IMR-90 (cell line): ENCODE results near the gene SPOCK3. TPM values are rescaled to one million over a fixed set of nuclear protein-coding genes. Genes with fewer than 3 reads are reported as not detected.

ENCODE experiments used
- ATAC-seq: fragments of 200-7000 bp; cut with Tn5 transposase; 2 replicates; pipeline ENCODE4 v1.9.1; 2020; ENCODE audit warnings: low read depth, mild to moderate bottlenecking, moderate library complexity
- BruUV-seq: library from RNA; stranded (reverse); fragments of 400-500 nt; replicated peaks from 2 replicates; lab custom pipeline; 2021; lab: Mats Ljungman, UMichigan
- CTCF ChIA-PET: fragments of 300-600 bp; formaldehyde crosslinking; extraction: SDS; loops from one replicate; lab custom pipeline; 2021; ENCODE audit warnings: antibody characterized with exemption; lab: Yijun Ruan, JAX
- POLR2A ChIA-PET: fragments of 300-600 bp; sonication (Branson Sonifier 250); formaldehyde crosslinking; loops from one replicate; lab custom pipeline; 2022; ENCODE audit warnings: antibody characterized with exemption; ENCODE audit not compliant: unreplicated experiment; lab: Charles Lee
- DNase-seq: peaks from one replicate; pipeline ENCODE4 v3.0.0; 2013
- H2AFZ ChIP-seq: replicated peaks from 2 replicates; pipeline ENCODE3; 2013; ENCODE audit warnings: low read length, mild to moderate bottlenecking; ENCODE audit not compliant: poor library complexity
- H2AK5ac ChIP-seq: 2 replicates; pipeline ENCODE4 v1.6.1; 2013; ENCODE audit warnings: low read depth, low read length, inconsistent platforms
- H2AK9ac ChIP-seq: replicated peaks from 2 replicates; pipeline ENCODE3; 2013; ENCODE audit warnings: mild to moderate bottlenecking, low read depth, low read length, moderate library complexity; ENCODE audit not compliant: poor library complexity
- H2BK120ac ChIP-seq: 2 replicates; pipeline ENCODE4 v1.6.1; 2013; ENCODE audit warnings: low read depth, low read length, inconsistent platforms
- H2BK15ac ChIP-seq: 3 replicates; pipeline ENCODE4 v1.6.1; 2013; ENCODE audit warnings: low read depth, low read length, inconsistent platforms
- H2BK20ac ChIP-seq: 2 replicates; pipeline ENCODE4 v1.6.1; 2013; ENCODE audit warnings: low read depth, mild to moderate bottlenecking, inconsistent platforms, low read length, moderate library complexity
- H2BK5ac ChIP-seq: 2 replicates; pipeline ENCODE4 v1.6.1; 2013; ENCODE audit warnings: mild to moderate bottlenecking, low read depth, low read length, inconsistent platforms; ENCODE audit not compliant: poor library complexity, severe bottlenecking
- H3K14ac ChIP-seq: replicated peaks from 2 replicates; pipeline ENCODE4 v1.6.1; 2013; ENCODE audit warnings: low read depth, low read length, inconsistent platforms
- H3K18ac ChIP-seq: 2 replicates; pipeline ENCODE4 v1.6.1; 2013; ENCODE audit warnings: low read depth, low read length, control low read depth
- H3K23ac ChIP-seq: 2 replicates; pipeline ENCODE4 v1.6.1; 2013; ENCODE audit warnings: low read depth, low read length, inconsistent platforms
- H3K27ac ChIP-seq: 2 replicates; pipeline ENCODE4 v1.5.1; 2013; ENCODE audit warnings: mild to moderate bottlenecking, control low read depth, low read length; ENCODE audit not compliant: insufficient read depth
- H3K27me3 ChIP-seq: 2 replicates; pipeline ENCODE4 v1.6.1; 2013; ENCODE audit warnings: low read length; ENCODE audit not compliant: control insufficient read depth, insufficient read depth
- H3K36me3 ChIP-seq: 2 replicates; pipeline ENCODE4 v1.6.1; 2013; ENCODE audit warnings: low read length, mixed read lengths; ENCODE audit not compliant: control insufficient read depth, insufficient read depth
- H3K4ac ChIP-seq: 2 replicates; pipeline ENCODE4 v1.6.1; 2013; ENCODE audit warnings: low read depth, low read length, inconsistent platforms
- H3K4me1 ChIP-seq: 2 replicates; pipeline ENCODE4 v1.6.1; 2013; ENCODE audit warnings: low read length, mixed read lengths; ENCODE audit not compliant: control insufficient read depth, insufficient read depth
- H3K4me2 ChIP-seq: 2 replicates; pipeline ENCODE4 v1.6.1; 2013; ENCODE audit warnings: low read depth, mild to moderate bottlenecking, control low read depth, low read length, moderate library complexity
- H3K4me3 ChIP-seq: 2 replicates; pipeline ENCODE4 v1.5.1; 2013; ENCODE audit warnings: low read depth, mild to moderate bottlenecking, control low read depth, low read length, moderate library complexity; ENCODE audit not compliant: insufficient read depth
- H3K56ac ChIP-seq: 2 replicates; pipeline ENCODE4 v1.6.1; 2013; ENCODE audit warnings: low read length, inconsistent platforms; ENCODE audit not compliant: insufficient read depth; ENCODE audit errors: extremely low read depth
- H3K79me1 ChIP-seq, 2 experiments: 2 replicates each; pipeline ENCODE4 v1.6.1; 2013; ENCODE audit warnings: low read length in 2 of 2, inconsistent platforms in 1 of 2, low read depth in 1 of 2
- H3K9ac ChIP-seq: 2 replicates; pipeline ENCODE4 v1.6.1; 2013; ENCODE audit warnings: low read depth, low read length, control low read depth
- H3K9me1 ChIP-seq: 2 replicates; pipeline ENCODE4 v1.6.1; 2013; ENCODE audit warnings: low read length, inconsistent platforms; ENCODE audit not compliant: insufficient read depth
- H3K9me3 ChIP-seq: 2 replicates; pipeline ENCODE4 v1.6.1; 2013; ENCODE audit warnings: low read length; ENCODE audit not compliant: control insufficient read depth, insufficient read depth
- H4K20me1 ChIP-seq: 2 replicates; pipeline ENCODE4 v1.6.1; 2013; ENCODE audit warnings: low read length, inconsistent platforms; ENCODE audit not compliant: insufficient read depth
- H4K5ac ChIP-seq: 2 replicates; pipeline ENCODE4 v1.6.1; 2013; ENCODE audit warnings: mild to moderate bottlenecking, low read depth, low read length, control low read depth
- H4K8ac ChIP-seq, 2 experiments: 2 replicates each; pipeline ENCODE4 v1.6.1; 2013; ENCODE audit warnings: low read depth in 2 of 2, low read length in 2 of 2, control low read depth in 1 of 2, inconsistent platforms in 1 of 2
- H4K91ac ChIP-seq: 2 replicates; pipeline ENCODE4 v1.6.1; 2013; ENCODE audit warnings: low read depth, low read length, inconsistent platforms; ENCODE audit not compliant: insufficient read depth
- CEBPB ChIP-seq: IDR thresholded peaks from 2 replicates; pipeline ENCODE4 v1.6.1; 2012; ENCODE audit warnings: low read depth, low read length, improper control_type of control experiment
- CTCF ChIP-seq: conservative IDR thresholded peaks from 2 replicates; pipeline ENCODE4 v1.5.1; 2012; ENCODE audit warnings: mild to moderate bottlenecking, low read depth, low read length, improper control_type of control experiment
- FOS ChIP-seq: fragments of 150-350 bp; IDR thresholded peaks from 2 replicates; pipeline ENCODE4 v1.6.1; 2016; ENCODE audit warnings: low read depth, low read length
- MAFK ChIP-seq: IDR thresholded peaks from 2 replicates; pipeline ENCODE4 v1.6.1; 2012; ENCODE audit warnings: low read depth, low read length, improper control_type of control experiment
- MAZ ChIP-seq: IDR thresholded peaks from 2 replicates; pipeline ENCODE4 v1.6.1; 2012; ENCODE audit warnings: low read depth, mild to moderate bottlenecking, low read length, improper control_type of control experiment, moderate library complexity, borderline replicate concordance
- MXI1 ChIP-seq: IDR thresholded peaks from 2 replicates; pipeline ENCODE4 v1.6.1; 2012; ENCODE audit warnings: low read depth, mild to moderate bottlenecking, low read length, moderate library complexity, borderline replicate concordance
- RAD21 ChIP-seq: IDR thresholded peaks from 2 replicates; pipeline ENCODE4 v1.6.1; 2012; ENCODE audit warnings: low read length, improper control_type of control experiment
- RCOR1 ChIP-seq: IDR thresholded peaks from 2 replicates; pipeline ENCODE4 v1.6.1; 2012; ENCODE audit warnings: mild to moderate bottlenecking, low read length, improper control_type of control experiment; ENCODE audit not compliant: insufficient replicate concordance
- SMC3 ChIP-seq: fragments of 150-350 bp; IDR thresholded peaks from 2 replicates; pipeline ENCODE4 v1.6.1; 2016; ENCODE audit warnings: low read depth, mild to moderate bottlenecking, antibody characterized with exemption, low read length, moderate library complexity
- USF2 ChIP-seq: fragments of 150-350 bp; IDR thresholded peaks from 2 replicates; pipeline ENCODE4 v1.6.1; 2017; ENCODE audit warnings: mild to moderate bottlenecking, antibody characterized with exemption, low read length, low read depth
- dilution Hi-C: fragments of 300-500 bp; cut with HindIII; formaldehyde crosslinking; loops from one replicate; pipeline ENCODE4 v1.14.3; 2018; ENCODE audit warnings: low sequenced_read_pairs; ENCODE audit not compliant: unreplicated experiment
- in situ Hi-C: fragments of 300-500 bp; cut with MboI; formaldehyde crosslinking; loops from 3 replicates; pipeline ENCODE4 v1.14.3; 2019; ENCODE audit warnings: low sequenced_read_pairs, inconsistent platforms, mixed read lengths
- intact Hi-C: fragments of 100-400 bp; cut with micrococcal nuclease; formaldehyde crosslinking; loops from 2 replicates; pipeline ENCODE4 v1.10.0; 2022
- polyA plus RNA-seq, 3 experiments: library from polyadenylated mRNA; depleted of rRNA; stranded (reverse); fragments of >200 nt; gene quantifications; 2 replicates each; pipeline ENCODE4 v1.2.3, GENCODE V29; 2012; ENCODE audit warnings: low replicate concordance in 1 of 3
- total RNA-seq: library from RNA; depleted of rRNA; stranded (reverse); fragments of >200 nt; gene quantifications from 2 replicates; pipeline ENCODE4 v1.2.3, GENCODE V29; 2012

SPOCK3 gene
- total and polyA plus RNA-seq, 2 of the 4 experiments (the other 2 are of a cell fraction) = not detected

- Histone ChIP-seq H3K9ac (no peak overlapping the region), H4K5ac (no peak overlapping the region), H3K56ac (no peak overlapping the region), H3K23ac (no peak overlapping the region), H2AK5ac (no peak overlapping the region), H3K18ac (no peak overlapping the region), H3K14ac (no peak overlapping the region), H3K27ac (no peak overlapping the region), H2BK120ac (no peak overlapping the region), H2BK5ac (no peak overlapping the region), H3K4me2 (no peak overlapping the region), H4K8ac (no peak overlapping the region), H2BK20ac (no peak overlapping the region), H3K9me1 (no peaks in the 10 kb centered on the region), H3K36me3 (no peaks in the 10 kb centered on the region), H2BK15ac (no peak overlapping the region), H3K9me3 (no peaks in the 10 kb centered on the region), H4K91ac (no peak overlapping the region), H2AFZ (no peak overlapping the region), H3K4me1 (no peaks in the 10 kb centered on the region), H4K20me1 (no peaks in the 10 kb centered on the region), H3K79me1 (no peaks in the 10 kb centered on the region), H3K4me3 (no peak overlapping the region), H3K4ac (no peak overlapping the region), H3K27me3 (no peaks in the 10 kb centered on the region), H2AK9ac (no peak overlapping the region)
- in situ Hi-C loops = no loop called here
- POLR2A ChIA-PET = no interaction called here
- ATAC-seq (no peak), DNase-seq (no peak)
- CTCF ChIA-PET = no interaction called here
- intact Hi-C loops = no loop called here
- no peak for TF ChIP-seq SMC3
- no peak for TF ChIP-seq MXI1
- TF ChIP-seq CTCF = no peak
- TF ChIP-seq MAZ = no peak
- TF ChIP-seq CEBPB = no peak
- TF ChIP-seq USF2 = no peak
- TF ChIP-seq RAD21 = no peak
- no peak for TF ChIP-seq MAFK
- no peak for TF ChIP-seq FOS
- no peak for TF ChIP-seq RCOR1
- BruUV-seq = no TSS peak
- dilution Hi-C loops = no loop called here
Measured at GRCh38 chr4:167079762-167080161, 154.5 kb downstream of the SPOCK3 start.
